GM12874 (cell line): ENCODE measurements around the gene ST6GALNAC3.

Source experiments
- TF ChIP-seq, protein P1 (sequence below): IDR thresholded peaks from 2 replicates; pipeline ENCODE4 v1.5.1; 2011; ENCODE audit warnings: low read depth, mild to moderate bottlenecking, control low read depth, low read length, moderate library complexity; ENCODE audit not compliant: insufficient read depth

The ST6GALNAC3 gene

DNA sequence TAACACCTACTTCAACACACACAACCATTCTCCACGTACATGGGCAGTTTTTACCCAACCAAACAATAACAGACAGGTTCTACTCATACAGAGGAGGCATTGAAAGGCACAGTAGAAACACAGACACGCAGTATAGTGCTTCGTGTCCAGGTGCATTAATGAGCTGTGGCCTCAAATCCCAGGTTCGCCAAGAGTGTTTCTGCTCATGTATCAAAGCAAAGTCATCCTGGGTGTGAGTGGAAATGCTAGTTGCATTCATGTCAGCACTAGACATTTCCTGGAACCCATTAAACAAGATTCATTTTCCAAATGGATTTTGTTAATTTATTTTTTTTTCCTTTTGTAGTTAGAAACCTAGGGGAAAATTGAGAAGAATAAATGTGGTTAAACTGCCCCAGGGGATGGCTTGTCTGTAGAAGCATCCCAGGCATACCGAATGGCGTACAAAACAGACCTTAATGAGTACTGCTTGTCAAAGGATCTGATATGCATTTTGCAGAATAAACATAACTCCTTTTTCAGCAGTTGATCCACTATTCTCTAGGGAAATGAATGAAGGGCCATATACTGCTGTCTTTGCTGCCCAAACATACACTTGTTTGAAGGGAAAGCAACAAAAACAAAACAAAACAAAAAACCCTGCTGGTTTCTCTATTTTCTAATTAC is 494.2 kb downstream of the ST6GALNAC3 start:
- TF ChIP-seq, protein P1, sequence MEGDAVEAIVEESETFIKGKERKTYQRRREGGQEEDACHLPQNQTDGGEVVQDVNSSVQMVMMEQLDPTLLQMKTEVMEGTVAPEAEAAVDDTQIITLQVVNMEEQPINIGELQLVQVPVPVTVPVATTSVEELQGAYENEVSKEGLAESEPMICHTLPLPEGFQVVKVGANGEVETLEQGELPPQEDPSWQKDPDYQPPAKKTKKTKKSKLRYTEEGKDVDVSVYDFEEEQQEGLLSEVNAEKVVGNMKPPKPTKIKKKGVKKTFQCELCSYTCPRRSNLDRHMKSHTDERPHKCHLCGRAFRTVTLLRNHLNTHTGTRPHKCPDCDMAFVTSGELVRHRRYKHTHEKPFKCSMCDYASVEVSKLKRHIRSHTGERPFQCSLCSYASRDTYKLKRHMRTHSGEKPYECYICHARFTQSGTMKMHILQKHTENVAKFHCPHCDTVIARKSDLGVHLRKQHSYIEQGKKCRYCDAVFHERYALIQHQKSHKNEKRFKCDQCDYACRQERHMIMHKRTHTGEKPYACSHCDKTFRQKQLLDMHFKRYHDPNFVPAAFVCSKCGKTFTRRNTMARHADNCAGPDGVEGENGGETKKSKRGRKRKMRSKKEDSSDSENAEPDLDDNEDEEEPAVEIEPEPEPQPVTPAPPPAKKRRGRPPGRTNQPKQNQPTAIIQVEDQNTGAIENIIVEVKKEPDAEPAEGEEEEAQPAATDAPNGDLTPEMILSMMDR = no peak

DNA sequence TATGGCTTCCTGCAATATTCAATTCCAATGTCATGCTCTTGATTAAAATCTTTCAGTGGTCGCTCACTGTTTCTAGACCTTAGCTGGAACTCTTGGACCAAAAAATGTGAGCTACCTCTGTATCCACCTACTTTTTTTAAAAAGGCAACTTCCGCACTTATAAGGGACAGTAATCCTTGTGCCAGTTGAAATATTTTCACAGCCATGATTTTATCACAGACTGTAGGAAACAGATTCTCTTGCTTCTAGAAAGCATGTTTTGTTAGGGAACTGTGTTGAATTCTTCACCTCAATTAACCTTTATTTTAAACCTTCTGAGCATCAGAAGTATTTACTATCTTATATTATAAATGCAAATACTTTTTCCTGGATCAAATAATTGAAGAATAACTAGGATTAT is 496.7 kb downstream of the ST6GALNAC3 start:
- TF ChIP-seq, protein P1 = no peak

DNA sequence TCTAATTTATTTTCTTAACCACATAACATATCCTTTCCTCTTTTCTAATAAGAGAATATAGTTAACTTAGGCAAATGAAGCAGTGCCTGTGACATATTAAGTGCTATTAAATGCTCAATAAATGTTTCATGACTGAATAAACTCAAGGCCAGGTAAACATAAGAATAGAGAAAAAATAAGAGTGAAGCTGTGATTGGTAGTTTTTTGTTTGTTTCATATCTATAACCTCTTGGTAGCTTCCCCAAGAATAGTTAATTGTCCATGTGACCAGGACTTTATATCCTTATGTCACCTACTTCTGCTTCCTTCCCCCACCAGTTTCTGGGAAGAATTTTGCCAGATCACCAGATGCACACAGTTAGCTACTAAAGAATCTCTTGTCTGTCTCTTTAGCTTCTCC is 497.7 kb downstream of the ST6GALNAC3 start:
- TF ChIP-seq, protein P1 = no peak

DNA sequence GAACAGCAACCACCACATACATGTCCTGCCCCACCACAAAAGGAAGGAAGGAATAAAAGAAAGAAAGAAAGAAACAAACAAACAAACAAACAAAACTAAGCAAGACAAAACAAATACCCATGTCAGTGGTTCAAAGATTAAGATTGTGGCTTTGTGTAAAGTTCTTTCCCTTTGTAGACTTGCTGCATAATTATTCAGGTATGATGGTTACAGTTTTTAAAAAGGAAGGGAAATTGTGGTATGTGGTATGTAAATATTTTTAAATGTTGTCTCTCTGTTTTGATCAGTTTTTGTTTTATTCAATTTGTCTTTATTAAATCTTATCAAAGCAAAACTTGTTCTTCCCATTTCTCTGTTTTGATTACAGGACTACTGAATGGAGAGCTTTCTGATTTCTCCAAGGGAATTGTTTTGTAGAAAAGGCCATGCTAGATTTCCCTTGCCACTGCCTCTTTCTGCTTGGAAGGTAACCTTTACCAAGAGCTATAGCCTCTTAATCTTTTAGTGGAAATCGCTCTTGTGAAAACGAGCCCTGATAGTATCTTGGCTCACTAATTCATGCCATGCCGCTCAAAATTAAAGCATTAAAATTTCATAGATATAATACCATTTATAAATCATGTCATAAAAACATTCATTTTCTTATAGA is 502.5 kb downstream of the ST6GALNAC3 start:
- TF ChIP-seq, protein P1 = no peak

- TF ChIP-seq, protein P1 = no peak
These were observed 503.1 kb downstream of the ST6GALNAC3 start for GRCh38 chr1:76577525-76578185.

DNA sequence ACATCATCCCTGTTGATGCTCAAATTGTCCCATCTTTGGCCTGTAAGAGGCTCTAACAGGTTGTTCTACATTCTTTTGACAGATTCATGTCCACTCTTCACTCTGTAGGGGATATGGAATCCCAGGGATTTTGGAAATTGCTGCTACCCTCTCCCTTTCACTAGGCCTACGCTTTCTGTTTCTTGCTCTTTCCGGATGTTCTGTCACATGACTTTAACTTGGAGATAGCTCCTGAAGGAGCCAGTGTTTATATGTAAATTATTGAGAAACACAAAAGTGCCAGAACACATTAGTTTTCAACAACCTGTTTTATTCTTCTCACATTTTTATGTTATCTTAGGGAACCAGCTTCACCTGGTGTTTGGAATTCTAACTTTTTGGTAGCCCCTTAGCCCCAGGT is 505.7 kb downstream of the ST6GALNAC3 start:
- TF ChIP-seq, protein P1 = no peak

- TF ChIP-seq, protein P1 = no peak
These were observed 507.2 kb downstream of the ST6GALNAC3 start for GRCh38 chr1:76581712-76582111.
